HG02885 (cell line): ENCODE data around the gene CDK2AP2.
"Not testable (repeated sequence)": the region's sequence is repeated elsewhere in the genome, so short reads cannot be mapped to it uniquely, and the experiment has no call there.

Source experiments
- ATAC-seq: cut with Tn5 transposase; IDR thresholded peaks from one replicate; pipeline ENCODE4 v1.9.1; 2021; ENCODE audit warnings: mild to moderate bottlenecking; ENCODE audit not compliant: unreplicated experiment, poor library complexity

CDK2AP2 gene

DNA sequence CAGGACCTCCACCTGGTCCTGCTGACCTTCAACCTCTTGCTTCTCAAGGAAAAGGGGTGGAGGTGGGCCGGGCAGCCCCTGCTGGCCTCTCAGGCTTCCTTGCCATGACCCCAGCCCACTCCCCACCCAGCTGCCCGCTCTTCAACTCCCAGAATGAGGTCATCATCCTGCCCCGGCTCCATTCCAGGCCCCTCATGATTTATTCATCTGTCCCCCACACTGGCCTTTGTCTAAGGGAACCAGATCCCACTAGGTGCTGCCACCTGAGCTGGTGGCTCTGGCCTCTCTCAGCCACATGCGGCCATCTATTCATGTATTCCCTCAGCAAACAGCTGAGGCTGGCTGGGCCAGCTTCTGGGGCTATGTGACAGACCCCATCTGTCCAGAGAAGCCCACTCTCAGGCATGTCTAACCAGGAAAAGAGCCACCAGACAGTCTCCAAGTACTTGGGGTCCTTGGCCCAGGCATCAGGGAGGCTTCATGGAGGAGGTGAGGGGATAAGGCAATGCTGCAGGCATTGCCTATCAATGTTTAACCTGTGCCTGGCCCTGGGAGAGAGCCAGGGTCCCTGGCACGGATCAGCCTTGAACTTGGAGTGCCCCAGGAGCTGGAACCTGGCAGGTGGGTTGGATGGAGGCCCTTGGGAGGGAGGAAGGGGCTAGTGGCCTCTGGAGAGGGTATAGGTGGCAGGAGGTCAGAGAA, 17.5 kb upstream of the CDK2AP2 start:
- no peak for ATAC-seq

DNA sequence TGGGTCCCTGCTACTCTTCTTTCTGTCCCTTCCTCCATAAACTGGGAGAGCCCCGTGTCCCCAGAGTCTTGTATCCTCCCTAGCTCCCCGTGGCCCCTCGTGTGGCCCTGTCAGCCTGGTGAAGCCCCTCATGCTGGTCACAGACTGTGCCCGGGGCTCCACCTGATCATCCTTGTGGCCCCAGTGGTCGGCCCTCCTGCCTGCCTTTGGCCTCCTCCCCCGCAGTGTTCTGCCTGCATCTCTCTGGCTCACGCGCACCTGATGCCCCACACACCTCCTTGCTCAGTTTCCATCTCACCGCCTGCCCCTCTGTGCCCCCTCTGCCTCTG, 16.5 kb upstream of the CDK2AP2 start:
- no peak for ATAC-seq

GRCh38 chr11:67523556-67524479, 15.9 kb upstream of the CDK2AP2 start:
- ATAC-seq = no peak

DNA sequence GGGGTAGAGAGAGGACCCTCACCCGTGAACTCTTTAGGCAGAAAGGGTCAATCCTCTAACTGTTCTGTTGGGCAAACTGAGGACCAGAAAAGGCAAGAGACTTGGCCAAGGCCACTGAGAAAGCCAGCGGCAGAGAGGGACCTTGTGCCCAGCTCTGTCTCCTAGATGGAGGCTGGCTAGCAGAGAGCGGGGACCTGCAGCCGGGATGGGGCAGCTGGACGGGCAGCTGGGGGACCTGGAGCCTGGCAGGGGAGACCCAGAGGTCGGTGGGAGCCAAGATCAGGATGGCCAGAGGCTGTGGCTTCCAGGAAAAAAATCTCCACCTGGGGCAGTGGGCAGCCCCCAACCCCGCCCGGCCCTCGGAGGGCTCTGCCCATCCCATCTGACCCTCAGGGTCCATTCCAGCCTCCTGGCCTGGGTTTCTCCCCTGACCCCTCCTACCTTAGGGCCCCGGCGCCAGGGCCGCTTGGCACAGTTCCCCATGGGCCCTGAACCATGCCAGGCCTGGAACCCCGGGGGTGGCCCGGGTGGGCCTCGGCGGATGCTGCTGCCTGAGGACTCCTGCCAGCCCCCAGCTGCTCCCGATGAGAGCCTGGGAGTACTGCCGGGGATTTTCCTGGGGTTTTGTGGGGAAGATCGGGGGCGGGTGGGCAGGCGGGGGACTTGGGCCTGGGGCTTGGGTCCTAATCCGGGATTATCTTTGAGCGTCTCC, 15.0 kb upstream of the CDK2AP2 start, which contains the start of gene CABP2:
CABP2 (minus strand) TSS at position 603 of the 712 bp plus-strand sequence; CDS start at position 483, 120 bp downstream.
- ATAC-seq = no peak

DNA sequence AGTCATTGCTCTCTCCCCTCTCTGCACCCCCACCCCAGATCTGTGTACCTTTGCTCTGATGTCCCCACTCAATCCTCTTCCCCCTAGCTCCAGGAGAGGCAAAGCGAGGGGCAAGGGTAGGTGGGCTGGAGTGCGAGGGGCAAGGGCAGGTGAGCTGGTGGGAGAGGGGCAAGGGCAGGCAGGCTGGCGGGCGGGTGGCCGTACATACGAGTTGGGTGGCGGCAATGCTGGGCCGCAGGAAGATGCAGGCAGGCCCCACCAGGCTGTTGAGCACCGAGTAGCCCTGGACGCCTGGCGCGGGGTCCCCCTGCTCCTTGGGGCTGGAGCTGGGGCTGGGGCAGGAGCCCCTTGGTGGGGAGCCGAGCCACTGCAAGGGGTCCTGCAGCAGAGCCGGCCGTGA, 14.4 kb upstream of the CDK2AP2 start:
- ATAC-seq = no peak

DNA sequence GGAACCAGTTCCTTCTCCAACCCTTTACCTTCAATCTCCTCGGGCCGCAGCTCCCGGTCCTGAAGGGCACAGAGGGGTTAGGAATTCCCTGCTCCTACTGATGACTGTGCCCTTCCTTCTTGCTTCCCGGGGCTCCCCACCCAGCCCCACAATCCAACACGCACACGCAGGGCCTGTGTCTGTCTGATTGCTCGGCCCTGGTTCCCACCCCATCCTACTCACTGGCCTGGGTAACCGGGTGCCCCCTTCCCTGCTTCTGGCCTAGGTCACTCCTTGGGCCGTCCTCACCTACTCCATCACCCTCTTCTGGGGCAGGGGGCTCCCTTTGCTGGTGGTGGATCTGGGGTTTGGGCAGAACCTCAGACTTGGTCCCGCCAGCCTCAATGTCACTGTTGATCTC, 14.0 kb upstream of the CDK2AP2 start:
- no peak for ATAC-seq

GRCh38 chr11:67520856-67521824, 13.2 kb upstream of the CDK2AP2 start:
- ATAC-seq = no peak

GRCh38 chr11:67519726-67520125, 11.8 kb upstream of the CDK2AP2 start:
- no peak for ATAC-seq

GRCh38 chr11:67517784-67518552, 10.0 kb upstream of the CDK2AP2 start:
- no peak for ATAC-seq

DNA sequence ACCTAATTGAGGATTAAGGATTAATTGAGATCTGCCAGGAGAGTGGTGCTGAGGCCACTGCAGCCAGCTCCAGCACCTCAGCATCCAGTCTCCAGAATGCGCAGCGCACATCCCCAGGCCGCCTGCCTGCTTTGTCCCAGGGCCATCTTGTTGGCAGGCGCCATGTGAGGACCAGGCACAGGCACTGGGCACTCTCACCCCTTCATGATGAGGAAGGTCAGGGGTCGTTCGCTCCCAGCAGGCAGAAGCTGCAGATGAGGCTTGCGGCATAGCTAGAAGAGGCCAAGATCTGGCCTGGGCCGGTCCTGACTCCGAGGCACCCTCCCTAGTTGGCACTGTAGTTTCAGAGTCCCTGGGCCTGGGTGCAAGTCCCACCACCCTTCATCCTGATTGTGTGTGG, 8.8 kb upstream of the CDK2AP2 start:
- ATAC-seq = no peak

DNA sequence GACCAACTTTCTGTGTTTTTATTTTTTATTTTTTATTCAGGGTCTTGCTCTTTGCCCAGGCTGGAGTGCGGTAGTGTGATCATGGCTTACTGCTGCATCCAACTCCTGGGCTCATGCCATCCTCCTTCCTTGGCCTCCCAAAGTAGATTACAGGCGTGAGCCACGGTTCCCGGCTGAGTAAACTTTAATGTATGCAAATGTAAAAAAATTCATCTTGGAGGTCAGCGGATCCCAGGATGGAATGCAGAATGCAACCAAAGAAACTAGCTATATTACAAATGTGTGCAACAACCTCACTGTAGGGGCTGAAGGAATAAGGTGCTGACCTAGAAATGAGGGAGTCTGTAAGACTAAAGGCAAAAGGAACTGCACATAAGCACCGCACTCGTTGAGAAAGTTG, 6.2 kb upstream of the CDK2AP2 start:
- no peak for ATAC-seq

DNA sequence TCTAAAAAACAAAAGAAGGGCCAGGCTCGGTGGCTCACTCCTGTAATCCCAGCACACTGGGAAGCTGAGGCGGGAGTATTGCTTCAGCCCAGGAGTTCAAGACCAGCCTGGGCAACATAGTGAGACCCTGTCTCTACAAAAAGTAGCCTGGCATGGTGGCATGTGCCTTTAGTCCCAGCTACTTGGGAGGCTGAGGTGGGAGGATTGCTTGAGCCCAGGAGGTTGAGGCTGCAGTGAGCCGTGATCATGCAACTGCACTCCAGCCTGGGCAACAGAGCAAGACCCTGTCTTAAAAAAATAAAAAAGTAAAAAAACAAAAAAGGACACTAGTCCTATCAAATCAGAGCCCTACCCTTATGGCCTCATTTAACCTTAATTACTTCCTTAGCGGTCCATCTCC, 3.6 kb upstream of the CDK2AP2 start:
- not testable (repeated sequence) for ATAC-seq

GRCh38 chr11:67510023-67510345, 2.0 kb upstream of the CDK2AP2 start:
- no peak for ATAC-seq

GRCh38 chr11:67508486-67509121, 642 bp upstream of the CDK2AP2 start:
- ATAC-seq = peak; percentile 48

- ATAC-seq = no peak
These were observed 609 bp downstream of the CDK2AP2 start for GRCh38 chr11:67507242-67507863.

GRCh38 chr11:67506426-67507051, 1.4 kb downstream of the CDK2AP2 start:
- ATAC-seq = no peak

GRCh38 chr11:67505605-67506396, 2.2 kb downstream of the CDK2AP2 start:
- peak; percentile 22 for ATAC-seq
